H9 (cell line): ENCODE results near the gene COA1. TPM values are rescaled to one million over a fixed set of nuclear protein-coding genes. Genes with fewer than 3 reads are reported as not detected.

Source experiments
- DNase-seq: peaks from one replicate; pipeline ENCODE4 v3.0.0-alpha.2; 2017
- H2AFZ ChIP-seq: one replicate; pipeline ENCODE4 v1.6.1; 2013; ENCODE audit warnings: mild to moderate bottlenecking, low read length, control low read depth, moderate library complexity
- H2AK5ac ChIP-seq: 2 replicates; pipeline ENCODE4 v1.6.1; 2013; ENCODE audit warnings: low read length, control low read depth, mixed read lengths; ENCODE audit not compliant: insufficient read length
- H2BK120ac ChIP-seq: one replicate; pipeline ENCODE4 v1.6.1; 2013; ENCODE audit warnings: low read depth, mild to moderate bottlenecking, low read length, control low read depth, inconsistent platforms; ENCODE audit not compliant: poor library complexity, severe bottlenecking
- H2BK12ac ChIP-seq: 2 replicates; pipeline ENCODE4 v1.6.1; 2013; ENCODE audit warnings: low read length, control low read depth, mixed read lengths, low read depth; ENCODE audit not compliant: insufficient read length
- H2BK15ac ChIP-seq: 2 replicates; pipeline ENCODE4 v1.6.1; 2013; ENCODE audit warnings: low read depth, low read length, control low read depth
- H2BK20ac ChIP-seq: one replicate; pipeline ENCODE4 v1.6.1; 2013; ENCODE audit warnings: low read depth, mild to moderate bottlenecking, low read length, control low read depth, inconsistent platforms; ENCODE audit not compliant: poor library complexity, severe bottlenecking
- H2BK5ac ChIP-seq: 2 replicates; pipeline ENCODE4 v1.6.1; 2013; ENCODE audit warnings: low read length, control low read depth, mixed read lengths; ENCODE audit not compliant: insufficient read length
- H3K14ac ChIP-seq: 2 replicates; pipeline ENCODE4 v1.6.1; 2013; ENCODE audit warnings: low read length, control low read depth; ENCODE audit not compliant: insufficient read depth
- H3K18ac ChIP-seq: 2 replicates; pipeline ENCODE4 v1.6.1; 2013; ENCODE audit warnings: low read depth, mild to moderate bottlenecking, mixed read lengths, low read length, control low read depth; ENCODE audit not compliant: insufficient read length
- H3K23ac ChIP-seq: 2 replicates; pipeline ENCODE4 v1.6.1; 2013; ENCODE audit warnings: low read length, control low read depth, mixed read lengths, low read depth; ENCODE audit not compliant: insufficient read length
- H3K23me2 ChIP-seq: 2 replicates; pipeline ENCODE4 v1.6.1; 2013; ENCODE audit warnings: low read depth, mild to moderate bottlenecking, mixed read lengths, low read length, control low read depth; ENCODE audit not compliant: insufficient read length, poor library complexity, severe bottlenecking
- H3K27ac ChIP-seq: 2 replicates; pipeline ENCODE4 v1.5.1; 2013; ENCODE audit warnings: low read length, control low read depth, mixed read lengths, low read depth; ENCODE audit not compliant: insufficient read length
- H3K27me3 ChIP-seq: 2 replicates; pipeline ENCODE4 v1.6.1; 2013; ENCODE audit warnings: low read length, control low read depth, inconsistent platforms; ENCODE audit not compliant: insufficient read depth
- H3K4ac ChIP-seq: 2 replicates; pipeline ENCODE4 v1.6.1; 2013; ENCODE audit warnings: low read depth, mild to moderate bottlenecking, control low read depth, inconsistent platforms, low read length, moderate library complexity
- H3K4me1 ChIP-seq: 2 replicates; pipeline ENCODE4 v1.6.1; 2013; ENCODE audit warnings: low read length, control low read depth, inconsistent platforms; ENCODE audit not compliant: insufficient read depth
- H3K4me2 ChIP-seq: 2 replicates; pipeline ENCODE4 v1.6.1; 2013; ENCODE audit warnings: low read length, control low read depth, mixed read lengths; ENCODE audit not compliant: insufficient read length, insufficient read depth
- H3K56ac ChIP-seq: 2 replicates; pipeline ENCODE4 v1.6.1; 2013; ENCODE audit warnings: low read depth, mild to moderate bottlenecking, mixed read lengths, low read length, control low read depth; ENCODE audit not compliant: insufficient read length
- H3K79me1 ChIP-seq: 2 replicates; pipeline ENCODE4 v1.6.1; 2013; ENCODE audit warnings: low read depth, mild to moderate bottlenecking, moderate library complexity, low read length, control low read depth, inconsistent platforms; ENCODE audit not compliant: insufficient read depth, poor library complexity, severe bottlenecking
- H3K79me2 ChIP-seq: 2 replicates; pipeline ENCODE4 v1.6.1; 2013; ENCODE audit warnings: low read length, control low read depth, inconsistent platforms; ENCODE audit not compliant: insufficient read depth
- H3K9ac ChIP-seq: 2 replicates; pipeline ENCODE4 v1.6.1; 2013; ENCODE audit warnings: low read length, control low read depth, mixed read lengths; ENCODE audit not compliant: insufficient read length; ENCODE audit errors: extremely low read depth
- H3K9me3 ChIP-seq: one replicate; pipeline ENCODE4 v1.6.1; 2013; ENCODE audit warnings: low read depth, low read length, inconsistent platforms; ENCODE audit not compliant: control insufficient read depth
- H3T11ph ChIP-seq: one replicate; pipeline ENCODE4 v1.6.1; 2013; ENCODE audit warnings: mild to moderate bottlenecking, low read length, control low read depth, inconsistent platforms
- H4K20me1 ChIP-seq: one replicate; pipeline ENCODE4 v1.6.1; 2013; ENCODE audit not compliant: control insufficient read depth, insufficient read length, insufficient read depth
- H4K5ac ChIP-seq: 2 replicates; pipeline ENCODE4 v1.6.1; 2013; ENCODE audit warnings: low read depth, mild to moderate bottlenecking, mixed read lengths, low read length, control low read depth; ENCODE audit not compliant: insufficient read length
- H4K8ac ChIP-seq: replicated peaks from 2 replicates; pipeline ENCODE4 v1.6.1; 2013; ENCODE audit warnings: low read length, control low read depth, mixed read lengths, low read depth; ENCODE audit not compliant: insufficient read length
- H4K91ac ChIP-seq: 2 replicates; pipeline ENCODE4 v1.6.1; 2013; ENCODE audit warnings: low read depth, mild to moderate bottlenecking, moderate library complexity, mixed read lengths, low read length, control low read depth; ENCODE audit not compliant: insufficient read length
- H3K27ac Mint-ChIP-seq, 3 experiments: 2 replicates in 2 of 3; 3 replicates in 1 of 3; pipeline ENCODE4 v1.8.0; 2020 to 2021; ENCODE audit warnings: mixed read lengths in 3 of 3, mild to moderate bottlenecking in 1 of 3, moderate library complexity in 1 of 3
- H3K27me3 Mint-ChIP-seq: 2 replicates; pipeline ENCODE4 v1.8.0; 2021; ENCODE audit warnings: low read depth, mild to moderate bottlenecking, moderate library complexity, mixed read lengths
- H3K36me3 Mint-ChIP-seq, 3 experiments: 2 replicates in 2 of 3; 3 replicates in 1 of 3; pipeline ENCODE4 v1.8.0; 2020 to 2021; ENCODE audit warnings: low read depth in 3 of 3, mixed read lengths in 3 of 3; ENCODE audit not compliant: insufficient read depth in 1 of 3
- H3K4me1 Mint-ChIP-seq, 2 experiments: 2 replicates each; pipeline ENCODE4 v1.8.0; 2020; ENCODE audit warnings: mixed read lengths in 2 of 2
- H3K4me3 Mint-ChIP-seq, 2 experiments: 2 replicates in 1 of 2; 3 replicates in 1 of 2; pipeline ENCODE4 v1.8.0; 2020 to 2021; ENCODE audit warnings: mild to moderate bottlenecking in 2 of 2, mixed read lengths in 2 of 2, moderate library complexity in 1 of 2
- H3K9me3 Mint-ChIP-seq, 2 experiments: 2 replicates in 1 of 2; 3 replicates in 1 of 2; pipeline ENCODE4 v1.8.0; 2020; ENCODE audit warnings: mild to moderate bottlenecking in 2 of 2, mixed read lengths in 2 of 2, moderate library complexity in 1 of 2
- CTCF ChIP-seq: fragments of 200-600 bp; sonication (generic); conservative IDR thresholded peaks from 3 replicates; pipeline ENCODE4 v1.8.0; 2021; ENCODE audit warnings: antibody characterized with exemption, mild to moderate bottlenecking
- WGBS: extraction: QIAGEN DNeasy Blood & Tissue Kit; methylation state at CpG from one replicate; pipeline ENCODE4 v1.1.7; 2013; ENCODE audit warnings: missing lambda C conversion rate, low lambda C conversion rate, mixed read lengths; ENCODE audit not compliant: insufficient read length; ENCODE audit errors: extremely low coverage; 5-methylcytosine and 5-hydroxymethylcytosine counted together
- total RNA-seq: library from RNA; stranded (reverse); gene quantifications from 2 replicates; pipeline ENCODE4 v1.2.1, GENCODE V29; 2021

COA1 gene
- total RNA-seq, 1 experiment from 2014 or later = 138 TPM

GRCh38 chr7:43763183-43763582, 33.9 kb upstream of the COA1 start:
- Mint-ChIP-seq H3K27ac (peak overlapping the region in 1 of 3 experiments; percentile 46; a peak in 3 of 7 replicates), H3K4me1 (peaks cover 30 to 35% of the 10 kb centered on the region in 2 experiments), H3K36me3 (no peaks in the 10 kb centered on the region), H3K4me3 (no peak overlapping the region; a peak in 1 of 5 replicates), H3K9me3 (no peaks in the 10 kb centered on the region), H3K27me3 (peaks cover 13% of the 10 kb centered on the region)
- peaks cover 5% of the 10 kb centered on the region; the same call in 1 of the 2 replicates for H3K4me1 ChIP-seq
- DNase-seq = peak; percentile 54
- no peak overlapping the region for H3K56ac ChIP-seq
- H3K79me2 ChIP-seq = 0 out of 2 replicates have a peak, but pooled peaks cover 1% of the 10 kb centered on the region
- no peaks in the 10 kb centered on the region for H3K9me3 ChIP-seq
- TF ChIP-seq CTCF = no peak; the same call in none of the 3 replicates
- H4K8ac ChIP-seq = no peak overlapping the region
- no peak overlapping the region for H3K23ac ChIP-seq
- H2BK12ac ChIP-seq = no peak overlapping the region
- WGBS = no CpG with 5 or more reads among the region's 3 CpGs
- H3K23me2 ChIP-seq = peaks cover 6% of the 10 kb centered on the region
- no peak overlapping the region for H3K9ac ChIP-seq
- no peak overlapping the region for H2AFZ ChIP-seq
- H3K4me2 ChIP-seq = no peak overlapping the region
- H3K27me3 ChIP-seq = no peaks in the 10 kb centered on the region; the same call in 1 of the 2 replicates
- no peak overlapping the region for H3K14ac ChIP-seq
- H4K91ac ChIP-seq = no peak overlapping the region
- no peak overlapping the region for H2BK15ac ChIP-seq
- no peaks in the 10 kb centered on the region for H3K79me1 ChIP-seq
- H2BK5ac ChIP-seq = no peak overlapping the region
- H2AK5ac ChIP-seq = no peak overlapping the region
- H2BK120ac ChIP-seq = no peak overlapping the region
- no peak overlapping the region for H3T11ph ChIP-seq
- H4K5ac ChIP-seq = no peak overlapping the region
- H3K27ac ChIP-seq = no peak overlapping the region
- no peak overlapping the region for H2BK20ac ChIP-seq
- H3K4ac ChIP-seq = no peak overlapping the region
- H4K20me1 ChIP-seq = no peaks in the 10 kb centered on the region
- no peak overlapping the region for H3K18ac ChIP-seq
